K562 (cell line): ENCODE data around the gene FPGS. TPM values are rescaled to one million over a fixed set of nuclear protein-coding genes. Genes with fewer than 3 reads are reported as not detected.

Experiments
- ATAC-seq: fragments of 200-7000 bp; cut with Tn5 transposase; 3 replicates; pipeline ENCODE4 v1.9.1; 2020; ENCODE audit warnings: moderate library complexity
- BruUV-seq: library from RNA; stranded (reverse); fragments of 400-500 nt; replicated peaks from 2 replicates; lab custom pipeline; 2021; lab: Mats Ljungman, UMichigan
- CTCF ChIA-PET: fragments of 300-600 bp; formaldehyde crosslinking; extraction: SDS; loops from one replicate; lab custom pipeline; 2021; ENCODE audit warnings: low intra/inter-chr PET ratio; lab: Yijun Ruan, JAX
- POLR2A ChIA-PET: fragments of 300-600, 350-650 bp; sonication (Branson Sonifier 250); formaldehyde crosslinking; extraction: SDS; loops from one replicate; lab custom pipeline; 2021; ENCODE audit warnings: antibody characterized with exemption, inconsistent platforms; lab: Yijun Ruan, JAX
- DNase-seq, 4 experiments: peaks; one replicate each; pipeline versions ENCODE4 v3.0.0 to v3.0.0-alpha.2; 2011 to 2018; ENCODE audit warnings: low spot score in 3 of 4, mixed read lengths in 3 of 4; ENCODE audit errors: extremely low read depth in 1 of 4
- FAIRE-seq: peaks from 2 replicates; lab custom pipeline; 2011; peaks lifted over from hg19 to GRCh38; lab: Jason Lieb, UNC
- H2AFZ ChIP-seq: 2 replicates; pipeline ENCODE4 v1.6.0; 2011; ENCODE audit warnings: low read depth, low read length, control low read depth, inconsistent platforms
- H3K27ac ChIP-seq: fragments of 200-600 bp; 3 replicates; pipeline ENCODE4 v1.8.0; 2011; ENCODE audit warnings: low read depth, mild to moderate bottlenecking, control low read depth, inconsistent platforms, low read length, moderate library complexity, mixed read lengths; ENCODE audit errors: extremely low read depth
- H3K27me3 ChIP-seq, 2 experiments: fragments of 300-600 bp in 1 of 2; 2 replicates in 1 of 2; 3 replicates in 1 of 2; pipeline versions ENCODE4 v1.6.0 to v1.8.0; 2011; ENCODE audit warnings: inconsistent platforms in 2 of 2, low read length in 2 of 2, mild to moderate bottlenecking in 1 of 2, mixed read lengths in 1 of 2, moderate library complexity in 1 of 2; ENCODE audit not compliant: control insufficient read depth in 2 of 2, insufficient read depth in 2 of 2
- H3K36me3 ChIP-seq: fragments of 300-600 bp; 3 replicates; pipeline ENCODE4 v1.8.0; 2011; ENCODE audit warnings: mild to moderate bottlenecking, low read length, inconsistent platforms; ENCODE audit not compliant: control insufficient read depth, insufficient read depth
- H3K4me1 ChIP-seq, 2 experiments: fragments of 200-600 bp in 1 of 2; replicated peaks in 1 of 2; 2 replicates in 1 of 2; 3 replicates in 1 of 2; pipeline versions ENCODE4 v1.5.1 to v1.8.0; 2011; ENCODE audit warnings: inconsistent platforms in 2 of 2, low read length in 2 of 2, mild to moderate bottlenecking in 1 of 2, mixed read lengths in 1 of 2, moderate library complexity in 1 of 2; ENCODE audit not compliant: control insufficient read depth in 2 of 2, insufficient read depth in 2 of 2
- H3K4me2 ChIP-seq: 2 replicates; pipeline ENCODE4 v1.6.1; 2011; ENCODE audit warnings: low read length, control low read depth, inconsistent platforms, mixed read lengths; ENCODE audit not compliant: insufficient read depth
- H3K4me3 ChIP-seq: fragments of 200-600 bp; sonication (generic), shearing (Covaris generic); 2 replicates; pipeline ENCODE4 v1.5.1; 2016; ENCODE audit warnings: control low read depth, inconsistent platforms
- H3K79me2 ChIP-seq: fragments of 200-600 bp; 3 replicates; pipeline ENCODE4 v1.8.0; 2011; ENCODE audit warnings: low read length, inconsistent platforms; ENCODE audit not compliant: control insufficient read depth, insufficient read depth
- H3K9ac ChIP-seq, 2 experiments: 2 replicates each; pipeline versions ENCODE4 v1.6.0 to v1.6.1; 2011; ENCODE audit warnings: low read depth in 2 of 2, low read length in 2 of 2, control low read depth in 1 of 2, inconsistent platforms in 1 of 2, mild to moderate bottlenecking in 1 of 2, mixed read lengths in 1 of 2; ENCODE audit not compliant: insufficient read depth in 1 of 2
- H3K9me1 ChIP-seq: one replicate; pipeline ENCODE4 v1.6.0; 2011; ENCODE audit warnings: inconsistent platforms, mild to moderate bottlenecking, low read length, moderate library complexity; ENCODE audit not compliant: control insufficient read depth, insufficient read depth
- H3K9me3 ChIP-seq: replicated peaks from 2 replicates; pipeline ENCODE4 v1.5.1; 2011; ENCODE audit warnings: low read depth, low read length, inconsistent platforms; ENCODE audit not compliant: control insufficient read depth, insufficient read depth
- H4K20me1 ChIP-seq: replicated peaks from 2 replicates; pipeline ENCODE4 v1.6.1; 2011; ENCODE audit warnings: low read length, inconsistent platforms, mixed read lengths; ENCODE audit not compliant: control insufficient read depth, insufficient read depth
- ARID3B ChIP-seq: fragments of 250-450 bp; sonication (Bioruptor Pico); IDR thresholded peaks from 2 replicates; pipeline ENCODE4 v1.4.0; 2020; ENCODE audit warnings: borderline replicate concordance
- CBFA2T3 ChIP-seq: fragments of 450-650 bp; IDR thresholded peaks from 2 replicates; pipeline ENCODE4 v1.6.1; 2017
- CBFB ChIP-seq: sonication (generic); formaldehyde crosslinking; IDR thresholded peaks from 2 replicates; pipeline ENCODE4 v1.4.0; 2020; ENCODE audit warnings: mild to moderate bottlenecking, missing genetic modification reagents
- EGR1 ChIP-seq: fragments of 450-650 bp; conservative IDR thresholded peaks from 2 replicates; pipeline ENCODE4 v1.6.1; 2017; ENCODE audit warnings: mild to moderate bottlenecking
- EZH2 ChIP-seq: IDR thresholded peaks from 2 replicates; pipeline ENCODE4 v1.6.1; 2012; ENCODE audit warnings: low read depth, mild to moderate bottlenecking, inconsistent platforms, low read length, borderline replicate concordance
- NFE2L1 ChIP-seq: fragments of 450-650 bp; IDR thresholded peaks from 2 replicates; pipeline ENCODE4 v1.6.1; 2016; ENCODE audit warnings: missing genetic modification characterization, low read depth, mild to moderate bottlenecking, missing compliant biosample characterization, moderate library complexity, borderline replicate concordance
- NR2C2 ChIP-seq, 2 experiments: fragments of 200-800 bp in 1 of 2; sonication (Bioruptor generic) in 1 of 2; sonication (generic) in 1 of 2; formaldehyde crosslinking in 1 of 2; IDR thresholded peaks; 2 replicates each; pipeline versions ENCODE4 v1.6.1 to v1.8.0; 2016 to 2022; ENCODE audit warnings: mild to moderate bottlenecking in 1 of 2, missing compliant biosample characterization in 1 of 2, missing genetic modification characterization in 1 of 2, missing genetic modification reagents in 1 of 2
- SRSF9 ChIP-seq: fragments of 200-400 bp; formaldehyde crosslinking; IDR thresholded peaks from 2 replicates; pipeline ENCODE4 v1.6.1; 2017; ENCODE audit warnings: low read depth, low read length, borderline replicate concordance
- TEAD4 ChIP-seq, 2 experiments: sonication (generic) in 1 of 2; formaldehyde crosslinking in 1 of 2; IDR thresholded peaks; 2 replicates each; pipeline versions ENCODE4 v1.6.1 to v1.8.0; 2012 to 2022; ENCODE audit warnings: borderline replicate concordance in 1 of 2, inconsistent platforms in 1 of 2, low read length in 1 of 2, mild to moderate bottlenecking in 1 of 2, missing genetic modification reagents in 1 of 2
- ZNF551 ChIP-seq: fragments of 250-450 bp; sonication (Bioruptor Pico); IDR thresholded peaks from 2 replicates; pipeline ENCODE4 v1.5.0; 2021; ENCODE audit warnings: mild to moderate bottlenecking, moderate library complexity
- WGBS: fragments of 100-300 bp; shearing (Covaris generic); methylation state at CpG from one replicate; pipeline ENCODE4 v1.1.6; 2016; ENCODE audit warnings: low coverage, mixed read lengths; ENCODE audit not compliant: insufficient coverage; ENCODE audit errors: missing lambda C conversion rate; 5-methylcytosine and 5-hydroxymethylcytosine counted together
- in situ Hi-C: fragments of 300-500 bp; cut with MboI; formaldehyde crosslinking; loops from 4 replicates; pipeline ENCODE4 v1.15.0; 2018; ENCODE audit warnings: inconsistent platforms, mixed read lengths
- intact Hi-C: fragments of 100-400 bp; cut with micrococcal nuclease; formaldehyde crosslinking; loops from 2 replicates; pipeline ENCODE4 v1.14.2; 2022
- polyA plus RNA-seq, 8 experiments: library from polyadenylated mRNA; depleted of rRNA in 4 of 8; stranded (reverse) in 5 of 8; unstranded in 3 of 8; fragments of >200 nt; fragmentation: Nextera tagmentation in 2 of 8; fragmentation: Illumina TruSeq in 1 of 8; extraction: Ambion mirVana in 2 of 8; extraction: Trizol in 1 of 8; gene quantifications; 2 replicates each; pipeline versions ENCODE4 v1.2.1 to v1.2.3, GENCODE V29; 2011 to 2014; ENCODE audit warnings: inconsistent platforms in 1 of 8, missing spikeins in 1 of 8
- total RNA-seq, 7 experiments: library from RNA; depleted of rRNA in 6 of 7; stranded (reverse); fragments of >200 nt in 6 of 7; fragmentation: Illumina TruSeq in 2 of 7; extraction: Trizol in 2 of 7; gene quantifications; 2 replicates each; pipeline versions ENCODE4 v1.2.1 to v1.2.3, GENCODE V29; 2011 to 2021; ENCODE audit warnings: low replicate concordance in 1 of 7
- TF ChIP-seq, protein P1 (sequence below): fragments of 450-650 bp; IDR thresholded peaks from 2 replicates; pipeline ENCODE4 v1.6.1; 2016; ENCODE audit warnings: low read depth

Gene FPGS
- total and polyA plus RNA-seq, 9 of the 15 experiments (the other 6 are each of a cell fraction or from before 2014, with no cell fraction given) = 0.84 to 86.4 (median 59.2) TPM

- ChIA-PET POLR2A (interaction anchor here (0.5 to 1.6 kb wide), 2 partner anchors 8 to 1256 kb away, joined by 3 to 6 read pairs; no protein-coding TSS in a partner anchor), CTCF (no interaction called here)
- Histone ChIP-seq H3K9me3 (no peaks in the 10 kb centered on the region), H3K27ac (no peak overlapping the region), H3K36me3 (no peaks in the 10 kb centered on the region), H3K9me1 (no peaks in the 10 kb centered on the region), H3K27me3 (peaks cover 3 to 46% of the 10 kb centered on the region in 2 experiments; a peak in 3 of 5 replicates), H2AFZ (no peak overlapping the region), H3K4me3 (no peak overlapping the region), H3K4me1 (peaks cover 0 to 22% of the 10 kb centered on the region in 2 experiments; a peak in 2 of 5 replicates), H3K79me2 (no peaks in the 10 kb centered on the region), H3K4me2 (no peak overlapping the region), H4K20me1 (peaks cover 23% of the 10 kb centered on the region), H3K9ac (no peak overlapping the region)
- intact Hi-C loops = no loop called here
- WGBS = 8% methylated on average over 8 of the region's 8 CpGs
- ATAC-seq (no peak), FAIRE-seq (no peak), DNase-seq (no peak)
- no TSS peak for BruUV-seq
- in situ Hi-C loops = loop anchor here (25.0 kb wide), 1 partner anchor 609 kb away; the partner anchor contains the start of gene URM1
- TF ChIP-seq EZH2 (no peak), SRSF9 (no peak), CBFA2T3 (peak; percentile 18; the same call in 1 of the 2 replicates), EGR1 (peak; percentile 36; the same call in 1 of the 2 replicates), NR2C2 (CRISPR knock-in tag; IDR thresholded peaks at IDR 0.05) (no peak), NR2C2 (tag; IDR thresholded peaks at IDR 0.05) (no peak), TEAD4 (IDR thresholded peaks at IDR 0.05; ENCODE audit: low read length) (no peak), TEAD4 (CRISPR knock-in tag; IDR thresholded peaks at IDR 0.05; ENCODE audit: borderline replicate concordance) (no peak), CBFB (CRISPR knock-in tag) (no peak), ZNF551 (no peak), NFE2L1 (no peak), ARID3B (no peak)
- TF ChIP-seq, protein P1, sequence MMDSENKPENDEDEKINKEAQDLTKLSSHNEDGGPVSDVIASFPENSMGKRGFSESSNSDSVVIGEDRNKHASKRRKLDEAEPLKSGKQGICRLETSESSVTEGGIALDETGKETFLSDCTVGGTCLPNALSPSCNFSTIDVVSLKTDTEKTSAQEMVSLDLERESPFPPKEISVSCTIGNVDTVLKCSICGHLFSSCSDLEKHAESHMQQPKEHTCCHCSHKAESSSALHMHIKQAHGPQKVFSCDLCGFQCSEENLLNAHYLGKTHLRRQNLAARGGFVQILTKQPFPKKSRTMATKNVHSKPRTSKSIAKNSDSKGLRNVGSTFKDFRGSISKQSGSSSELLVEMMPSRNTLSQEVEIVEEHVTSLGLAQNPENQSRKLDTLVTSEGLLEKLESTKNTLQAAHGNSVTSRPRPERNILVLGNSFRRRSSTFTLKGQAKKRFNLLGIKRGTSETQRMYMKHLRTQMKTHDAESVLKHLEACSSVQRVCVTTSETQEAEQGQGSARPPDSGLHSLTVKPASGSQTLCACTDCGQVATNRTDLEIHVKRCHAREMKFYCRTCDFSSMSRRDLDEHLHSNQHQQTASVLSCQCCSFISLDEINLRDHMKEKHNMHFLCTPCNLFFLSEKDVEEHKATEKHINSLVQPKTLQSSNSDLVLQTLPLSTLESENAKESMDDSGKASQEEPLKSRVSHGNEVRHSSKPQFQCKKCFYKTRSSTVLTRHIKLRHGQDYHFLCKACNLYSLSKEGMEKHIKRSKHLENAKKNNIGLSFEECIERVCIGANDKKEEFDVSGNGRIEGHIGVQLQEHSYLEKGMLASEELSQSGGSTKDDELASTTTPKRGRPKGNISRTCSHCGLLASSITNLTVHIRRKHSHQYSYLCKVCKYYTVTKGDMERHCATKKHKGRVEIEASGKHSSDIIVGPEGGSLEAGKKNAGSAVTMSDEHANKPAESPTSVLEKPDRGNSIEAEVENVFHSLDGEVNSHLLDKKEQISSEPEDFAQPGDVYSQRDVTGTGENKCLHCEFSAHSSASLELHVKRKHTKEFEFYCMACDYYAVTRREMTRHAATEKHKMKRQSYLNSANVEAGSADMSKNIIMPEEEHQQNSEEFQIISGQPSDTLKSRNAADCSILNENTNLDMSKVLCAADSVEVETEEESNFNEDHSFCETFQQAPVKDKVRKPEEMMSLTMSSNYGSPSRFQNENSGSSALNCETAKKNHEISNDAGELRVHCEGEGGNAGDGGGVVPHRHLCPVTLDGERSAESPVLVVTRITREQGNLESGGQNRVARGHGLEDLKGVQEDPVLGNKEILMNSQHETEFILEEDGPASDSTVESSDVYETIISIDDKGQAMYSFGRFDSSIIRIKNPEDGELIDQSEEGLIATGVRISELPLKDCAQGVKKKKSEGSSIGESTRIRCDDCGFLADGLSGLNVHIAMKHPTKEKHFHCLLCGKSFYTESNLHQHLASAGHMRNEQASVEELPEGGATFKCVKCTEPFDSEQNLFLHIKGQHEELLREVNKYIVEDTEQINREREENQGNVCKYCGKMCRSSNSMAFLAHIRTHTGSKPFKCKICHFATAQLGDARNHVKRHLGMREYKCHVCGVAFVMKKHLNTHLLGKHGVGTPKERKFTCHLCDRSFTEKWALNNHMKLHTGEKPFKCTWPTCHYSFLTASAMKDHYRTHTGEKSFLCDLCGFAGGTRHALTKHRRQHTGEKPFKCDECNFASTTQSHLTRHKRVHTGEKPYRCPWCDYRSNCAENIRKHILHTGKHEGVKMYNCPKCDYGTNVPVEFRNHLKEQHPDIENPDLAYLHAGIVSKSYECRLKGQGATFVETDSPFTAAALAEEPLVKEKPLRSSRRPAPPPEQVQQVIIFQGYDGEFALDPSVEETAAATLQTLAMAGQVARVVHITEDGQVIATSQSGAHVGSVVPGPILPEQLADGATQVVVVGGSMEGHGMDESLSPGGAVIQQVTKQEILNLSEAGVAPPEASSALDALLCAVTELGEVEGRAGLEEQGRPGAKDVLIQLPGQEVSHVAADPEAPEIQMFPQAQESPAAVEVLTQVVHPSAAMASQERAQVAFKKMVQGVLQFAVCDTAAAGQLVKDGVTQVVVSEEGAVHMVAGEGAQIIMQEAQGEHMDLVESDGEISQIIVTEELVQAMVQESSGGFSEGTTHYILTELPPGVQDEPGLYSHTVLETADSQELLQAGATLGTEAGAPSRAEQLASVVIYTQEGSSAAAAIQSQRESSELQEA = no peak
Measured at GRCh38 chr9:127753148-127753547, 49.5 kb upstream of the FPGS start.
